Hepatocyte (in vitro differentiated cells): ENCODE measurements around the gene EHD3. TPM values are rescaled to one million over a fixed set of nuclear protein-coding genes. Genes with fewer than 3 reads are reported as not detected.

ENCODE experiments used
- DNase-seq: peaks from one replicate; pipeline ENCODE4 v3.0.0-alpha.2; 2016; ENCODE audit warnings: low spot score
- H2AFZ ChIP-seq: fragments of 200-600 bp; sonication (generic); 2 replicates; pipeline ENCODE4 v1.6.0; 2016; ENCODE audit warnings: antibody characterized with exemption, mild to moderate bottlenecking
- H3K27ac ChIP-seq: fragments of 200-600 bp; sonication (generic); 2 replicates; pipeline ENCODE4 v1.5.1; 2016; ENCODE audit warnings: mild to moderate bottlenecking
- H3K27me3 ChIP-seq: fragments of 200-600 bp; sonication (generic); 2 replicates; pipeline ENCODE4 v1.6.1; 2016
- H3K36me3 ChIP-seq: fragments of 200-600 bp; sonication (generic); replicated peaks from 2 replicates; pipeline ENCODE4 v1.5.1; 2016; ENCODE audit warnings: low read depth; ENCODE audit not compliant: insufficient read depth
- H3K4me1 ChIP-seq: fragments of 200-600 bp; sonication (generic); 2 replicates; pipeline ENCODE4 v1.5.1; 2016; ENCODE audit warnings: mild to moderate bottlenecking, moderate library complexity; ENCODE audit not compliant: insufficient read depth
- H3K4me2 ChIP-seq: fragments of 200-600 bp; sonication (generic); 2 replicates; pipeline ENCODE4 v1.6.0; 2016
- H3K4me3 ChIP-seq: fragments of 200-600 bp; sonication (generic); 2 replicates; pipeline ENCODE4 v1.5.1; 2016; ENCODE audit warnings: mild to moderate bottlenecking
- H3K79me2 ChIP-seq: fragments of 200-600 bp; sonication (generic); 2 replicates; pipeline ENCODE4 v1.6.0; 2017; ENCODE audit warnings: mild to moderate bottlenecking
- H3K9me2 ChIP-seq: fragments of 200-600 bp; sonication (generic); replicated peaks from 2 replicates; pipeline ENCODE4 v1.6.0; 2017; ENCODE audit warnings: mild to moderate bottlenecking; ENCODE audit not compliant: insufficient read depth
- H3K9me3 ChIP-seq: fragments of 200-600 bp; sonication (generic); 2 replicates; pipeline ENCODE4 v1.5.1; 2016; ENCODE audit warnings: low read depth, mild to moderate bottlenecking
- H4K20me1 ChIP-seq: fragments of 200-600 bp; sonication (generic); 2 replicates; pipeline ENCODE4 v1.6.0; 2016; ENCODE audit warnings: mild to moderate bottlenecking; ENCODE audit not compliant: insufficient read depth, poor library complexity, severe bottlenecking
- CTCF ChIP-seq: fragments of 200-600 bp; sonication (generic); IDR thresholded peaks from 2 replicates; pipeline ENCODE4 v1.5.1; 2016; ENCODE audit warnings: antibody characterized with exemption, mild to moderate bottlenecking; ENCODE audit not compliant: poor library complexity
- EZH2 ChIP-seq: fragments of 200-600 bp; sonication (generic); IDR thresholded peaks from 2 replicates; pipeline ENCODE4 v1.6.1; 2016; ENCODE audit warnings: antibody characterized with exemption, mild to moderate bottlenecking, borderline replicate concordance
- EZH2phosphoT487 ChIP-seq: fragments of 200-600 bp; sonication (generic); IDR thresholded peaks from one replicate; pipeline ENCODE4 v1.6.1; 2018; ENCODE audit warnings: antibody characterized with exemption, mild to moderate bottlenecking, low read depth, moderate library complexity; ENCODE audit not compliant: unreplicated experiment, severe bottlenecking
- WGBS: methylation state at CpG from one replicate; pipeline ENCODE4 v1.1.6; 2016; ENCODE audit warnings: low lambda C conversion rate; ENCODE audit errors: missing lambda C conversion rate; 5-methylcytosine and 5-hydroxymethylcytosine counted together
- polyA plus RNA-seq: library from polyadenylated mRNA; unstranded; fragments of >200 nt; fragmentation: Nextera tagmentation; extraction: Ambion mirVana; gene quantifications from 2 replicates; pipeline ENCODE4 v1.2.1, GENCODE V29; 2016
- total RNA-seq: library from RNA; depleted of rRNA; stranded (reverse); fragments of >200 nt; gene quantifications from 2 replicates; pipeline ENCODE4 v1.2.3, GENCODE V29; 2014

EHD3 gene
- total and polyA plus RNA-seq, 2 experiments from 2014 or later: 4.5 to 6.2 TPM

- H3K9me2 ChIP-seq: no peaks in the 10 kb centered on the region
- no peaks in the 10 kb centered on the region for H3K27me3 ChIP-seq
- H3K9me3 ChIP-seq: no peaks in the 10 kb centered on the region
- 90% methylated on average over 5 of the region's 5 CpGs for WGBS
- peaks cover under 1% of the 10 kb centered on the region for H3K79me2 ChIP-seq
- TF ChIP-seq EZH2phosphoT487: no peak
- no peak for TF ChIP-seq CTCF
- no peak for TF ChIP-seq EZH2
- no peak for DNase-seq
- H3K36me3 ChIP-seq: no peaks in the 10 kb centered on the region
- no peak overlapping the region for H3K4me3 ChIP-seq
- H2AFZ ChIP-seq: no peak overlapping the region
- no peak overlapping the region for H3K4me2 ChIP-seq
- H3K27ac ChIP-seq: no peak overlapping the region
- no peaks in the 10 kb centered on the region for H3K4me1 ChIP-seq
- H4K20me1 ChIP-seq: no peaks in the 10 kb centered on the region
Measured at GRCh38 chr2:31243053-31243452, 9.1 kb downstream of the EHD3 start.

DNA sequence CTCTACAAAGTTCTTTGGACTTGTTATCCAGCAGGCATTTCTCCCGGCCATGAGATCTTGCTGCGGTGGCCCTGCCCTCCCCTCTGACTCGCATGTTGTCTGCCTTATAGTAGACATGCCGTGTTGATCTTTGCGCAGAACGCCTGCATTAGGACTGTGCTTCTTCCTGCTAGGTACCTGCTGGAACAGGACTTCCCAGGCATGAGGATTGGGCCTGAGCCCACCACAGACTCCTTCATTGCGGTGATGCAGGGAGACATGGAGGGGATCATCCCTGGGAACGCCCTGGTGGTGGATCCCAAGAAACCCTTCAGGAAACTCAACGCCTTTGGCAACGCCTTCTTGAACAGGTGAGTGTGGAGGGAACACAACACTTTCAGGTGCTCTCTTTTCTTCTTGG lies 10.1 kb downstream of the EHD3 start:
- no peaks in the 10 kb centered on the region for H3K9me3 ChIP-seq
- no peak for TF ChIP-seq CTCF
- TF ChIP-seq EZH2: no peak
- TF ChIP-seq EZH2phosphoT487: no peak
- H2AFZ ChIP-seq: no peak overlapping the region
- H4K20me1 ChIP-seq: no peaks in the 10 kb centered on the region
- no peak overlapping the region for H3K27ac ChIP-seq
- no peak for DNase-seq
- H3K4me1 ChIP-seq: no peaks in the 10 kb centered on the region
- no peak overlapping the region for H3K4me2 ChIP-seq
- no peaks in the 10 kb centered on the region for H3K79me2 ChIP-seq
- H3K36me3 ChIP-seq: no peaks in the 10 kb centered on the region
- H3K4me3 ChIP-seq: no peak overlapping the region
- no peaks in the 10 kb centered on the region for H3K9me2 ChIP-seq
- H3K27me3 ChIP-seq: no peaks in the 10 kb centered on the region
- WGBS: 92% methylated on average over 10 of the region's 10 CpGs

- Histone ChIP-seq H3K9me2 (no peaks in the 10 kb centered on the region), H2AFZ (no peak overlapping the region), H3K27me3 (no peaks in the 10 kb centered on the region), H3K79me2 (no peaks in the 10 kb centered on the region), H3K36me3 (no peaks in the 10 kb centered on the region), H4K20me1 (no peaks in the 10 kb centered on the region), H3K27ac (no peak overlapping the region), H3K4me2 (no peak overlapping the region), H3K4me1 (no peaks in the 10 kb centered on the region), H3K9me3 (no peaks in the 10 kb centered on the region), H3K4me3 (no peak overlapping the region)
- DNase-seq: no peak
- WGBS: 83% methylated on average over 3 of the region's 3 CpGs
- TF ChIP-seq CTCF (no peak), EZH2phosphoT487 (no peak), EZH2 (no peak)
Measured at GRCh38 chr2:31246184-31246852, 12.4 kb downstream of the EHD3 start.
